Measurements from ENCODE around the gene IFI6. TPM values are rescaled to one million over a fixed set of nuclear protein-coding genes. Genes with fewer than 3 reads are reported as not detected.
A peak's percentile ranks its signal among the peaks of the same experiment; 100 is the strongest.
"Not testable (repeated sequence)": the region's sequence is repeated elsewhere in the genome, so short reads cannot be mapped to it uniquely, and the experiment has no call there.

IFI6 gene
- total RNA-seq, 2 experiments from 2014 or later, result 57.7 to 64.5 TPM

DNA sequence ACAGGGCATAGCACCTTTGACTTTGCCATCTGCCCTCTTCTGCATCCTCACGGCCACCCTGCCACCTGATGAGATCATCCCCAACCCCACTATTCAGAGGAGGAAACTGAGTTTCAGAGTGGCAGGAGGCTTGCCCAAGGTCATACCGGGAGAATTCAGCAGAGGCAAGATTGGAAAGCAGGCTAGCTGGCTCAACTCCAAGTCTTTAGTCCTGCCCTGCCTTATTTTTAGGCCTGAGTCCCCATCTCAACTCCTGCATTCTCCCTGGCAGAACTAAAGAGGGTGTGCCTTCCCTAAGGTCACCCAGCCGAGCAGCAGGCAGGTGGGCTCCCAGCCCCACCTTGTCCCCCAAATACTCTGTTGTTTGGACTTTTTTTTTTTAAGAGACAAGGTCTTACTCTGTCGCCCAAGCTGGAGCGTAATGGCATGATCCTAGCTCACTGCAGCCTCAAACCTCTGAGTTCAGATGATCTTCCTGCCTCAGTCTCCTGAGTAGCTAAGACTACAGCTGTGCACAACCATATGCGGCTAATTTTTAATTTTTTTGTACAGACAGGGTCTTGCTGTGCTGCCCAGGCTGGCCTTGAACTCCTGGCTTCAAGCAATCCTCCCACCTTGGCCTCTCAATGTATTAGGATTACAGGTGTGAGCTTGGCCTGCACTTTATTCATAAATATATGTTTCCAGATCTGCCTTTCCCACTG lies 23.2 kb downstream of the IFI6 start:
- H3K9me3 Mint-ChIP-seq, result no peaks in the 10 kb centered on the region
- peaks cover 23% of the 10 kb centered on the region for H3K4me1 Mint-ChIP-seq
- no peak overlapping the region for H3K4me3 Mint-ChIP-seq
- no peak for DNase-seq
- H3K36me3 Mint-ChIP-seq, result no peaks in the 10 kb centered on the region
- no peaks in the 10 kb centered on the region for H3K27me3 Mint-ChIP-seq
- no peak overlapping the region for H3K27ac Mint-ChIP-seq

DNA sequence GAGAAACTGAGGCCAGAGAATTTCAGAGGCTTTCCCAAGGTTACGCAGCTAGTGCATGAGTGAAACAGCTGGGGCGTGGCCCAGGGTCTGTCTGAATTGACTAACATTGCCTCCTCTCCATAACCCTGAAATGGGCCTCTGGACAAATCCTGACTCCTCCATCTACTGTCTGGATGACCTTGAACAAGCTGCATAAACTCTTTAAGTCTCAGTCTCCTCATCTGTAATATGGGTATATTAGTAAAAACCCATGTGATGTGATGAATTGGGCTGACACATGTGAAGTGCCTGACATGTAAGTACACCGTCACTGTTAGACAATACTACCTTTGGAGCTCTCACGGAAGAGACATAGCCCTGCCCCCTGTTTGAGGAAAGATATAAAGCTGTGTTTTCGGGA lies 24.7 kb downstream of the IFI6 start:
- no peak overlapping the region for H3K27ac Mint-ChIP-seq
- peaks cover 27% of the 10 kb centered on the region for H3K4me1 Mint-ChIP-seq
- no peak for DNase-seq
- no peak overlapping the region for H3K4me3 Mint-ChIP-seq
- no peaks in the 10 kb centered on the region for H3K9me3 Mint-ChIP-seq
- no peaks in the 10 kb centered on the region for H3K27me3 Mint-ChIP-seq
- no peaks in the 10 kb centered on the region for H3K36me3 Mint-ChIP-seq

DNA sequence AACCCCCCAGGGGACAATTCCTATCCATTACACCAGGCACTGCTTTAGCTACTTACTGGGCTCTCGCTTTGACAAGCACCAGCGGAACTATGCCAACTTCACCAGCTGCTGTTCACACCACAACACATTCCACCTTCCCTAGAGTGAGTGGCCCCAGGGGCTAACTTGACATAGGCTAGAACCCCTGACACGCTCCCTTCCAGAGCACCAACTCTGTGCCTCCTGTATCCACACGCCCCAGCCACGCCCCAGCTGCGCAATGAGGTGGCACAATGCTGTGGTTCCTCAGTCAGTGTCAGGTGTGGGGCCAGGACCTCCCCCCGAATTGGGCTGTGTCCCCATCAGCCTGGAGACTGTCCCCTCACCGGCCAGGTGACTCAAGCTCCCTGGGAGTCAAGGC lies 25.3 kb downstream of the IFI6 start:
- H3K4me1 Mint-ChIP-seq, result peaks cover 27% of the 10 kb centered on the region
- no peak overlapping the region for H3K27ac Mint-ChIP-seq
- no peaks in the 10 kb centered on the region for H3K27me3 Mint-ChIP-seq
- no peaks in the 10 kb centered on the region for H3K9me3 Mint-ChIP-seq
- no peak for DNase-seq
- H3K4me3 Mint-ChIP-seq, result no peak overlapping the region
- H3K36me3 Mint-ChIP-seq, result no peaks in the 10 kb centered on the region

DNA sequence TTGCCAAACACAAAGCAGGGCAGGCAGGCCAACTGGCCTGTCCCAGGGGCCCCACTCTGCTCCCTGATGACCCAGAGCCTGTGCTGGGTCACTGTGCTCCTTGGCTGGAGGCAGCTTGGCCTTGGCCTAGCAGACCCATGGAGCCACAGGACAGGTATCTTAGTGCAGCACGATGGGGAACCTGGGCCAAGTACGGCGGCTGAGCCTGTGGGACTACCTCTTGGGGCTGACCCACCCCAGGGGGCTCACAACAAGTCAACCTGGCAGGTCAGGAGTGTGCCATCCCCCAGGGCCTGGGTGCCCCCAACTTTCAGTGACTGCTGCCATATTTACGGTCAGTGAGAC lies 26.9 kb downstream of the IFI6 start:
- peaks cover 15% of the 10 kb centered on the region for H3K4me1 Mint-ChIP-seq
- no peak overlapping the region for H3K4me3 Mint-ChIP-seq
- H3K27me3 Mint-ChIP-seq, result no peaks in the 10 kb centered on the region
- DNase-seq, result no peak
- H3K9me3 Mint-ChIP-seq, result no peaks in the 10 kb centered on the region
- H3K36me3 Mint-ChIP-seq, result no peaks in the 10 kb centered on the region
- H3K27ac Mint-ChIP-seq, result no peak overlapping the region

DNA sequence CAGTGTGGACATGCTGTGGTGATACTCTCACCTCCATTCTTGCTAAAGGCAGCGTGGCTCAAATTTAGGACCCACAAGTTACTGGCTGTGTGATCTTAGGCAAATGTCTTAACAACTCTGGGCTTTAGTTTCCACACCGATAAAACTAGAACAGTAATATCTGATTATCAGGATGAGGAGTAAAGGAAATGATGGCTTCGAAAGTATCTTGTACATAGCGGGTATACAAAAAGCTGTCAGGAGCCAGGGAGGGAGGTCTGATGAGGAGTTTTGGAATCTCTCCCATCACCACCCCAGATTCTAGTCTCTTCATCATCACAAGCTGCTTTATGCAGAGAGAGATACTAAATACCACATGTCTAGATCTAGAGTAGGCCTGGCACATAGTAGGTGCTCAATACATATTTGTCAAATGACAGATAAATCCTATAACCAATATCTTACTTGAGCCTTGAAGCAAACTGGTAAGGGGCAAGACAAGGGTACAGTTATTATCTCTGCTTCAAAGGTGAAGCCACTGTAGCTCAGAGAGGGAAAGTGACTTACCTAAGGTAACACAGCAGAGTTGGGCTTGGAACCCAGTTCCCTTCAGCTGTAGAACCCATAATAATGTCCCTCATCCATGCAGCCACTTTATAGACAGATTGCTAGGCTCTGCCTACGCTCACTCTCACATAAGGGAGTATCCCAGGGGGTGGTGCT lies 27.5 kb downstream of the IFI6 start:
- DNase-seq, result no peak
- Mint-ChIP-seq H3K27me3 (no peaks in the 10 kb centered on the region), H3K4me3 (no peak overlapping the region), H3K4me1 (peaks cover 12% of the 10 kb centered on the region), H3K36me3 (no peaks in the 10 kb centered on the region), H3K9me3 (no peaks in the 10 kb centered on the region), H3K27ac (no peak overlapping the region)

DNA sequence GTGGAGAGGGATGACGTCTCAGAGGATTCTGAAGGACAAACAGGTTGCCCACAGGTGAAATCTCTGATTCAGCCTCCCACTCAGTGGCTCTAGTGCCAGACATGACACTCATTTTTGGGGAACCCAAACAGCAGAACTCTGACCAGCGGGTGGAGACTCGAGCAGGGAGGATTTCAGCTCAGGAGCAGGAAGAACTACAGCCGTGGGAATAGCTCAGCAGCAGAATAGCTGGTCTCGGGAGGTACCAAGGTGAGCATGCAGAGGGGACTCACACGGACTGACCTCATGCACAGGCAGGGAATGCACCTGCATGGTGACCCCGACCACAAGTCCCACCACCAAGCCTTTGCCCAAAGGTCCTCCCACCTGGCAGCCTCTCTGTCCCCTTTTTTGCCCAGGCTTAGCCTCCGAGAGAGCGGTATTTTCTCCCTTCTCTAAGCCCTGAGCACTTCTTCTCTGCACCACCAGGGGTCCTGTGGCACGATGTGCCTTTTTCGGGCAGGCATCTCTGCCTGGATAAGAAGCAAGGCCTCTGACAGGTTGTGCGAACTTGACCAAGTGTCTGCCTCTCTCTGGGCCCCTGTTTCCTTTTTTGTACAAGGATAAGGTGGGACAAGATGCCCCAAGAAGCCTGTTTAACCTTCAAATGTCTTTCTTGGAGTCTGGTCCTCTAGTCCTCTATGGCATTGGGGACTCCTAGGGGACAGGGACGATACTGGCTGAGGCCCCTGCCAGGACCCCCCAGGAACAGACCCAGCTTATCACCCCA lies 28.2 kb downstream of the IFI6 start:
- H3K4me3 Mint-ChIP-seq, result no peak overlapping the region
- no peaks in the 10 kb centered on the region for H3K27me3 Mint-ChIP-seq
- H3K4me1 Mint-ChIP-seq, result peaks cover 12% of the 10 kb centered on the region

DNA sequence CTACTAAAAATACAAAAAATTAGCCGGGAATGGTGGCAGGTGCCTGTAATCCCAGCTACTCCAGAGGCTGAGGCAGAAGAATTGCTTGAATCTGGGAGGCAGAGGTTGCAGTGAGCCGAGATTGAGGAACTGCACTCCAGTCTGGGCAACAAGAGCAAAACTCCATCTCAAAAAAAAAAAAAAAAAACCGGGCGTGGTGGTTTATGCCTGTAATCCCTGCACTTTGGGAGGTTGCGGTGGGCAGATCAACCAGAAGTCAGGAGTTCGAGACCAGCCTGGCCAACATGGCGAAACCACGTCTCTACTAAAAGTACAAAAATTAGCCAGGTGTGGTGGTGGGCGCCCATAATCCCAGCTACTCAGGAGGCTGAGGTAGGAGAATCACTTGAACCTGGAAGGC lies 31.5 kb downstream of the IFI6 start:
- not testable (repeated sequence) for H3K27ac Mint-ChIP-seq, H3K36me3 Mint-ChIP-seq, H3K27me3 Mint-ChIP-seq, DNase-seq, H3K9me3 Mint-ChIP-seq, H3K4me3 Mint-ChIP-seq
- peaks cover 28% of the 10 kb centered on the region for H3K4me1 Mint-ChIP-seq

More for the DNA sequence above, 28.2 kb downstream of the IFI6 start:
- peak; percentile 69 for DNase-seq
- no peak overlapping the region for H3K27ac Mint-ChIP-seq
- no peaks in the 10 kb centered on the region for H3K9me3 Mint-ChIP-seq
- no peaks in the 10 kb centered on the region for H3K36me3 Mint-ChIP-seq

DNA sequence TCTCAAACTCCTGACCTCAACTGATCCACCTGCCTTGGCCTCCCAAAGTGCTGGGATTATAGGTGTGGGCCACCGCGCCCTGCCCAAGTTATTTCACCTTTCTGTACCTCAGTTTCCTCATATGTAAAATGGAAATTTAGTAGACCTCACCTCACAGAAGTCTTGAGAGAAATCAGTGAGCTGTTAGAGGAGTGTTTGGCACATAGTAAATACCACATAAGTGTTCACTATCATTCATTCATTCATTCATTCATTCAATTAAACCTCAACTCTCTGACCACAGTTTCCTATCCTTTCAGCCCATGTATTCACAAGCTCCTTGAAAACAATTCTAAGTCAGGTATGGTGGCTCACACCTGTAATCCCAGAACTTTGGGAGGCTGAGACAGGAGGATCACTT lies 33.2 kb downstream of the IFI6 start:
- no peaks in the 10 kb centered on the region for H3K27me3 Mint-ChIP-seq
- no peaks in the 10 kb centered on the region for H3K9me3 Mint-ChIP-seq
- H3K4me3 Mint-ChIP-seq, result no peak overlapping the region
- peaks cover 30% of the 10 kb centered on the region for H3K4me1 Mint-ChIP-seq
- no peak for DNase-seq
- no peaks in the 10 kb centered on the region for H3K36me3 Mint-ChIP-seq
- no peak overlapping the region for H3K27ac Mint-ChIP-seq

DNA sequence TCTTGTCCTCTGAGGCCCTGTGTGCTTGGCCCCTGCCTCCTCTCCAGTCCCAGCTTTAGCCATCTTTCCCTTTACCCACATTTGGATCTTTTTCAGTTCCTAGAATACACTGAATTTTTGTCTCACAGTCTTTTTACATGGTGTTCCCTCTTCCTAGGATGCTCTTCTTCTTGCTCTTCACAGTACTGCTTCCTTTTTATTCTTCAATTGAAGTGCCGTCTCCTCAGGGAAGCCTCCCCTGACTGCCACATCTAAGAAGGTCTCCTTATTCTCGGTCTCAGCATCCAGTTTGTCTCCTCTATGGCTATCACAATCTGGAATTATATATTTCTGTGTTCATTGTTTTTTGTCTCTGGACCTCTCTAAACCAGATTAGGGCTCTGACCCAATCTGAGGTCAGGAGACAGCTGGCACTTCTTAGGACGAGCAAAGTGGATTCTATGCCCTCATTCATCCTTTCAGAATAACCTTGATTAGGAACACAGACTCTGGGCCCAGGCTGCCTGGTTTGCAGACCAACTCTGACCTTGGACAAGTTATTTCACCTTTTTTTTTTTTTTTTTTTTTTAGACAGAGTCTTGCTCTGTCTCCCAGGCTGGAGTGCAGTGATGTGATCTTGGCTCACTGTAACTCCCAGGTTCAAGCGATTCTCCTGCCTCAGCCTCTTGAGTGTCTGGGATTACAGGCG lies 33.8 kb downstream of the IFI6 start:
- H3K36me3 Mint-ChIP-seq, result no peaks in the 10 kb centered on the region
- H3K4me1 Mint-ChIP-seq, result peaks cover 31% of the 10 kb centered on the region
- H3K27me3 Mint-ChIP-seq, result no peaks in the 10 kb centered on the region
- no peak for DNase-seq
- H3K4me3 Mint-ChIP-seq, result no peak overlapping the region
- H3K9me3 Mint-ChIP-seq, result no peaks in the 10 kb centered on the region
- H3K27ac Mint-ChIP-seq, result no peak overlapping the region

DNA sequence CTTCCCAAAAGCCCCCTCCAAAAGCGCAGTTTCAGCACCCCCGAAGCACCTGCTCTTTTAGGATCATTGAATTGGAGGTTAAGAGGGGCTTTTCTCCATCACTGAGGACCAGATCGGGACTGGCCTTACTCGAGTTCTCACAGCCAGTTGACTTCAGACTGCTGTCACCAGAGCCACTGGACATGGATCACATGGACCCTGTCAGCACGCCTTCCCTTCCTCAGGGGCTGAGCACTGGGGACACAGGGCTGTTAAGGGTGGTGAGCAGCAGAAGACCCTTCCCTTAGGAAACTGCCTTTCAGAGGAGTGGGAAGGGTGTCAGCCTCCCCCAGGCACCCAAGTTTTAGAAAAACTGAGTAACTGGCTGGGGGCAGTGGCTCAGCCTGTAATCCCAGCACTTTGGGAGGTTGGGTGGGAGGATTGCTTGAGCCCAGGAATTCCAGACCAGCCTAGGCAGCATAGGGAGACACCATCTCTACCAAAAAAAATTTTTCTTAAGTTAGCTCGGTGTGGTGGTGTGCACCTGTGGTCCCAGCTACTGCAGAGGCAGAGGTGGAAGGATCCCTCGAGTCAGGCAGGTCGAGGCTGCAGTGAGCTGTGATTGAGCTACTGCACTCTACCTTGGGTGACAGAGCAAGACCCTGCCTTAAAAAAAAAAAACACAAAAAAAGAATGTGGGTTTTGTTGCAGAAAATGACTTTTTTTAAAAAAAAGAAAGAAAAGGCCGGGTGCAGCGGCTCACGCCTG lies 36.4 kb downstream of the IFI6 start:
- no peaks in the 10 kb centered on the region for H3K36me3 Mint-ChIP-seq
- no peaks in the 10 kb centered on the region for H3K9me3 Mint-ChIP-seq
- H3K4me3 Mint-ChIP-seq, result no peak overlapping the region
- DNase-seq, result no peak
- H3K27ac Mint-ChIP-seq, result no peak overlapping the region
- H3K4me1 Mint-ChIP-seq, result peaks cover 56% of the 10 kb centered on the region
- H3K27me3 Mint-ChIP-seq, result no peaks in the 10 kb centered on the region

DNA sequence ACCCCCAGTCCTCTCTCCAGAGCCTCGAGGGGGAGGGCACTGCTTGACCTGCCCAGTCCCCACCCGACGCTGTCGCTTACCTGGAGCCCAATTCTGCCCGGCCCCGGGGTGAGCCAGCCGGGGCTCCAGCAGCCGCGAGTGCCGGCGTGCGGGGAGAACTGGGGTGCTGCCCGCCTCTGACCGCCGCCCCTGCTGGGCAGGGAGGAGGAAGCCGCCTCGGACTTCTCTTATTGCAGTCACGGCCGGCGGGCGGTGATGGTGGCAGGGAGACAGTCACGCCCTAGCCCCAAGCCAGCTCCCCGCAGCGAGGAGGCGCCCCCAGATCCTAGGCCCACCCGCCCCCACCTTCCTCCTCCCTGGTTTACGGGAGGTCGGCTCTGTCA lies 37.0 kb downstream of the IFI6 start, which contains the start of gene FGR:
FGR (minus strand) TSS at position 201 of the 383 bp plus-strand sequence. CDS start 11,269 bp downstream, outside the sequence.
- H3K4me1 Mint-ChIP-seq, result peaks cover 56% of the 10 kb centered on the region
- H3K9me3 Mint-ChIP-seq, result no peaks in the 10 kb centered on the region
- peak within 1 kb of the TSS; percentile 25 for H3K27ac Mint-ChIP-seq
- H3K27me3 Mint-ChIP-seq, result no peaks in the 10 kb centered on the region
- H3K36me3 Mint-ChIP-seq, result no peaks in the 10 kb centered on the region
- peak within 1 kb of the TSS; percentile 33 for H3K4me3 Mint-ChIP-seq
- DNase-seq, result no peak

DNA sequence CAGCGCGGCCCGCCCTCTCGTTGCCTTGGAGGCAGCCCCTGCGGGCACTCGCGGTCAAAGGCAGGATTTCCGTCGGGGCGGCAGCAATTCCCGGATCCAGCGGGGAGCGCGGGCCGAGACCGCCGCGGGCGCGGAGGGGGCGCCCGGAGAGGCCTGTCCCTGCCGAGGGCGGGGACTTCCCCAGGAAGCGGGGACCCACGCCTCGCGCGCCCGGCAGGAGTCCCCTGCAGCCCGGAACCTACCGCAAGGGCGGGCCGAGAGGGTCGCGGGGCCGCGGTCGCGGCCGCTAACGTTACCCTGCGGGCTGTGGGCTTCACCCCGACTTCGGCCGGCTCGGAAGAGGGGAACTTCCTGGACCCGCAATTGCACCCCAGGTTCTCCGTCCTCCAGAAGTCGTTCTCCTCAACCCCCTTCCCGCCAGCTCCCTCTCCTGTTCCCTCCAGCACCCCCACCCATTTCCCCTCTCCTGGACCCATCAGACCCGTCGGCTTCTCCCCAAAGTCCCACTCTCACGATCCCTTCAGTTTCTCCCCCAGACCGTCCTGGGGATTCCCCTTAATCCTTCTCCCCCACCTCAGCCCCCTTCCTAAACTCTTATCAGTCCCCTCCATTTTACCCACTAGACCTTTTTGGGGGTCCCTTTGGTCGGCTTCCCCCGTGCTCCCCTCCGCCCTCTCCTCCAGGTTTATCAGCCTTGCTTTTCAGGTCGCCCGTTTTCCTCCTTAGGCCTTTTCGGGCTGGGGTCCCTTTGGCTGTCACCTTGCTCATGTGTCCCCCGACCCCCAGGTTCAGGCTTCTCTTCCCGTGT lies 37.6 kb downstream of the IFI6 start:
- peak overlapping the region; percentile 33 for H3K4me3 Mint-ChIP-seq
- peak overlapping the region; percentile 25 for H3K27ac Mint-ChIP-seq
- no peaks in the 10 kb centered on the region for H3K27me3 Mint-ChIP-seq
- H3K4me1 Mint-ChIP-seq, result peaks cover 61% of the 10 kb centered on the region
- DNase-seq, result peak; percentile 57
- H3K9me3 Mint-ChIP-seq, result no peaks in the 10 kb centered on the region
- no peaks in the 10 kb centered on the region for H3K36me3 Mint-ChIP-seq

DNA sequence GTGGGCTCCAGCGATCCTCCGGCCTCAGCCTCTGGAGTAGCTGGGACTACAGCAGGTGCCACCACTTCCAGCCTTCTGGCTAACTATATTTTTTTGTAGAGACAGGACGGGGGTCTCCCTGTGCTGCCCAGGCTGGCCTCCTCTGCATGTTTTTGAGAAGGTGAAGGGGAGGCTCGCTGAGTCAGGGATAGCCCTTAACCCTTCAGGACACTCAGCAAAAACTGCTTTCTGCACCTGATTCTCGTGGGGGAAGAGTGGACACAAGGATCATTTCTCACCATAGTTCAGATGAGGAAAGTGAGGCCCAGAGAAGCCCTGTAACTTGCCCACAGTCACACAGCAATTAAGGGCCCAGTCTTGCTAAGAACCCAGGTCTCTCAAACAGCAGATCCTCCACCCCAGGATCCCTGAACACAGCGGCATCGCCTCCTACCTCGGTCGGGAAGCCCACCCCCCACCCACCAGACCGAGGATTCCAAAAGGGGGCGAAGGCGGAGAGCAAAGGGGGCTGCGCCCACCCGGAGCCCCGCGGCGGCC lies 38.3 kb downstream of the IFI6 start:
- H3K27ac Mint-ChIP-seq, result peak overlapping the region; percentile 76
- no peaks in the 10 kb centered on the region for H3K9me3 Mint-ChIP-seq
- peak overlapping the region; percentile 48 for H3K4me3 Mint-ChIP-seq
- no peaks in the 10 kb centered on the region for H3K36me3 Mint-ChIP-seq
- no peaks in the 10 kb centered on the region for H3K27me3 Mint-ChIP-seq
- DNase-seq, result no peak
- peaks cover 68% of the 10 kb centered on the region for H3K4me1 Mint-ChIP-seq

DNA sequence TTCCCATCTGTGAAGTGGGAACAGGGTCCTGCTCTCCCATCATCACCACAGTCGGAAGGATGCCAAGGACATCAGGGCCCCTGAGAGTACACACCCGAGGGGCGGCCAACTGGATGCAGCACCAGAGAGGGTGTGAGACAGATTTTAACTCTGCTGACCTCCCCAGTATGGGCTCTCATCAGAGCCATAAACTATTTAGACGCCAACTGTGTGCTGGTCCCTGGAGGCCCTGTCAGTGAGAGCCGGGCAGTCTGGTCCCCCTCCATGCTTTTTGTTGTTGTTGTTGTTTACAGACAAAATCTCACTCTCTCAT lies 38.7 kb downstream of the IFI6 start:
- Mint-ChIP-seq H3K27me3 (no peaks in the 10 kb centered on the region), H3K4me3 (peak overlapping the region; percentile 48), H3K4me1 (peaks cover 69% of the 10 kb centered on the region), H3K9me3 (no peaks in the 10 kb centered on the region), H3K27ac (peak overlapping the region; percentile 87), H3K36me3 (no peaks in the 10 kb centered on the region)
- DNase-seq, result no peak
